HEK293T (cell line): ENCODE results near the gene CELSR1.

ENCODE experiments used
- BHLHE40 ChIP-seq: fragments of 450-650 bp; IDR thresholded peaks from 2 replicates; pipeline ENCODE4 v1.6.1; 2016; ENCODE audit warnings: mild to moderate bottlenecking, moderate library complexity, borderline replicate concordance
- CTBP1 ChIP-seq: fragments of 450-650 bp; IDR thresholded peaks from 2 replicates; pipeline ENCODE4 v1.6.1; 2016; ENCODE audit warnings: borderline replicate concordance
- ELF4 ChIP-seq: fragments of 450-650 bp; IDR thresholded peaks from 2 replicates; pipeline ENCODE4 v1.6.1; 2017; ENCODE audit warnings: antibody characterized with exemption
- FOXA1 ChIP-seq: fragments of 450-650 bp; IDR thresholded peaks from 2 replicates; pipeline ENCODE4 v1.6.1; 2016; ENCODE audit warnings: mild to moderate bottlenecking
- FOXK2 ChIP-seq: fragments of 450-650 bp; IDR thresholded peaks from 2 replicates; pipeline ENCODE4 v1.6.1; 2016; ENCODE audit warnings: mild to moderate bottlenecking
- FOXM1 ChIP-seq: fragments of 450-650 bp; IDR thresholded peaks from 2 replicates; pipeline ENCODE4 v1.6.1; 2017; ENCODE audit warnings: mild to moderate bottlenecking, borderline replicate concordance
- NFRKB ChIP-seq: fragments of 450-650 bp; IDR thresholded peaks from 2 replicates; pipeline ENCODE4 v1.6.1; 2016; ENCODE audit warnings: mild to moderate bottlenecking, moderate library complexity
- SP1 ChIP-seq: fragments of 450-650 bp; IDR thresholded peaks from 2 replicates; pipeline ENCODE4 v1.6.1; 2017
- SUZ12 ChIP-seq: fragments of 450-650 bp; IDR thresholded peaks from 2 replicates; pipeline ENCODE4 v1.6.1; 2016; ENCODE audit warnings: mild to moderate bottlenecking
- TARDBP ChIP-seq: fragments of 450-650 bp; IDR thresholded peaks from 2 replicates; pipeline ENCODE4 v1.6.1; 2016
- TF ChIP-seq, protein P1 (sequence below): fragments of 450-650 bp; IDR thresholded peaks from 2 replicates; pipeline ENCODE4 v1.6.1; 2016

GRCh38 chr22:46502440-46503175, 34.8 kb downstream of the CELSR1 start:
- TF ChIP-seq NFRKB (no peak), FOXM1 (no peak), ELF4 (no peak), TARDBP (no peak), CTBP1 (no peak), FOXK2 (no peak), BHLHE40 (no peak), SUZ12 (no peak), SP1 (no peak), FOXA1 (no peak)
- TF ChIP-seq, protein P1, sequence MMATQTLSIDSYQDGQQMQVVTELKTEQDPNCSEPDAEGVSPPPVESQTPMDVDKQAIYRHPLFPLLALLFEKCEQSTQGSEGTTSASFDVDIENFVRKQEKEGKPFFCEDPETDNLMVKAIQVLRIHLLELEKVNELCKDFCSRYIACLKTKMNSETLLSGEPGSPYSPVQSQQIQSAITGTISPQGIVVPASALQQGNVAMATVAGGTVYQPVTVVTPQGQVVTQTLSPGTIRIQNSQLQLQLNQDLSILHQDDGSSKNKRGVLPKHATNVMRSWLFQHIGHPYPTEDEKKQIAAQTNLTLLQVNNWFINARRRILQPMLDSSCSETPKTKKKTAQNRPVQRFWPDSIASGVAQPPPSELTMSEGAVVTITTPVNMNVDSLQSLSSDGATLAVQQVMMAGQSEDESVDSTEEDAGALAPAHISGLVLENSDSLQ: no peak
